Glutamatergic neuron (in vitro differentiated cells): ENCODE results near the gene SPAG5. TPM values are rescaled to one million over a fixed set of nuclear protein-coding genes. Genes with fewer than 3 reads are reported as not detected.
A peak's percentile ranks its signal among the peaks of the same experiment; 100 is the strongest.

ENCODE experiments used
- DNase-seq: peaks from one replicate; pipeline ENCODE4 v3.0.0; 2022
- H3K27ac Mint-ChIP-seq: one replicate; pipeline ENCODE4 v1.8.0; 2020; ENCODE audit warnings: mild to moderate bottlenecking, mixed read lengths, inconsistent platforms; ENCODE audit not compliant: unreplicated experiment
- H3K27me3 Mint-ChIP-seq: one replicate; pipeline ENCODE4 v1.8.0; 2020; ENCODE audit warnings: mild to moderate bottlenecking, moderate library complexity, mixed read lengths, inconsistent platforms; ENCODE audit not compliant: unreplicated experiment
- H3K36me3 Mint-ChIP-seq: one replicate; pipeline ENCODE4 v1.8.0; 2020; ENCODE audit warnings: mild to moderate bottlenecking, mixed read lengths, inconsistent platforms; ENCODE audit not compliant: unreplicated experiment
- H3K4me1 Mint-ChIP-seq: one replicate; pipeline ENCODE4 v1.8.0; 2020; ENCODE audit warnings: mild to moderate bottlenecking, low read depth, mixed read lengths, inconsistent platforms; ENCODE audit not compliant: unreplicated experiment
- H3K4me3 Mint-ChIP-seq: one replicate; pipeline ENCODE4 v1.8.0; 2020; ENCODE audit warnings: mild to moderate bottlenecking, mixed read lengths, inconsistent platforms; ENCODE audit not compliant: unreplicated experiment
- H3K9me3 Mint-ChIP-seq: one replicate; pipeline ENCODE4 v1.8.0; 2020; ENCODE audit warnings: mild to moderate bottlenecking, moderate library complexity, mixed read lengths, inconsistent platforms; ENCODE audit not compliant: unreplicated experiment
- total RNA-seq: library from RNA; stranded (reverse); fragmentation: NEBNext Ultra II Directional; extraction: Animal tissue kit (Norgen Biotek cat#: 25700); gene quantifications from one replicate; pipeline ENCODE4 v1.2.1, GENCODE V29; 2021; ENCODE audit not compliant: unreplicated experiment
- TF ChIP-seq, protein P1 (sequence below): fragments of 200-600 bp; sonication (generic); IDR thresholded peaks from one replicate; pipeline ENCODE4 v1.5.0; 2021; ENCODE audit not compliant: partially characterized antibody, unreplicated experiment

Gene SPAG5
- total RNA-seq, 1 donor from 2014 or later, result 31.5 TPM

- H3K4me3 Mint-ChIP-seq, result peak overlapping the region; percentile 94
- no peaks in the 10 kb centered on the region for H3K36me3 Mint-ChIP-seq
- DNase-seq, result no peak
- no peaks in the 10 kb centered on the region for H3K27me3 Mint-ChIP-seq
- H3K9me3 Mint-ChIP-seq, result peaks cover 3% of the 10 kb centered on the region
- TF ChIP-seq, protein P1, sequence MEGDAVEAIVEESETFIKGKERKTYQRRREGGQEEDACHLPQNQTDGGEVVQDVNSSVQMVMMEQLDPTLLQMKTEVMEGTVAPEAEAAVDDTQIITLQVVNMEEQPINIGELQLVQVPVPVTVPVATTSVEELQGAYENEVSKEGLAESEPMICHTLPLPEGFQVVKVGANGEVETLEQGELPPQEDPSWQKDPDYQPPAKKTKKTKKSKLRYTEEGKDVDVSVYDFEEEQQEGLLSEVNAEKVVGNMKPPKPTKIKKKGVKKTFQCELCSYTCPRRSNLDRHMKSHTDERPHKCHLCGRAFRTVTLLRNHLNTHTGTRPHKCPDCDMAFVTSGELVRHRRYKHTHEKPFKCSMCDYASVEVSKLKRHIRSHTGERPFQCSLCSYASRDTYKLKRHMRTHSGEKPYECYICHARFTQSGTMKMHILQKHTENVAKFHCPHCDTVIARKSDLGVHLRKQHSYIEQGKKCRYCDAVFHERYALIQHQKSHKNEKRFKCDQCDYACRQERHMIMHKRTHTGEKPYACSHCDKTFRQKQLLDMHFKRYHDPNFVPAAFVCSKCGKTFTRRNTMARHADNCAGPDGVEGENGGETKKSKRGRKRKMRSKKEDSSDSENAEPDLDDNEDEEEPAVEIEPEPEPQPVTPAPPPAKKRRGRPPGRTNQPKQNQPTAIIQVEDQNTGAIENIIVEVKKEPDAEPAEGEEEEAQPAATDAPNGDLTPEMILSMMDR, result no peak
- peaks cover 9% of the 10 kb centered on the region for H3K4me1 Mint-ChIP-seq
- H3K27ac Mint-ChIP-seq, result peak overlapping the region; percentile 85
Measured at GRCh38 chr17:28598389-28598788, 436 bp downstream of the SPAG5 start.

GRCh38 chr17:28597606-28598383 is 1.0 kb downstream of the SPAG5 start:
- peaks cover 3% of the 10 kb centered on the region for H3K9me3 Mint-ChIP-seq

GRCh38 chr17:28592260-28592659 is 6.6 kb downstream of the SPAG5 start:
- Mint-ChIP-seq H3K9me3 (no peaks in the 10 kb centered on the region), H3K27ac (no peak overlapping the region), H3K36me3 (no peaks in the 10 kb centered on the region)

More at GRCh38 chr17:28597606-28598383, 1.0 kb downstream of the SPAG5 start:
- H3K4me3 Mint-ChIP-seq, result peak overlapping the region; percentile 94
- no peak for DNase-seq
- TF ChIP-seq, protein P1, result no peak
- peaks cover 8% of the 10 kb centered on the region for H3K4me1 Mint-ChIP-seq
- no peaks in the 10 kb centered on the region for H3K36me3 Mint-ChIP-seq
- H3K27me3 Mint-ChIP-seq, result no peaks in the 10 kb centered on the region
- peak overlapping the region; percentile 85 for H3K27ac Mint-ChIP-seq

GRCh38 chr17:28585851-28586250 is 13.0 kb downstream of the SPAG5 start:
- no peak for DNase-seq
- H3K4me3 Mint-ChIP-seq, result no peak overlapping the region
- H3K36me3 Mint-ChIP-seq, result no peaks in the 10 kb centered on the region
- no peaks in the 10 kb centered on the region for H3K27me3 Mint-ChIP-seq
- TF ChIP-seq, protein P1, result no peak
- no peaks in the 10 kb centered on the region for H3K4me1 Mint-ChIP-seq
- H3K9me3 Mint-ChIP-seq, result no peaks in the 10 kb centered on the region
- H3K27ac Mint-ChIP-seq, result no peak overlapping the region

More at GRCh38 chr17:28592260-28592659, 6.6 kb downstream of the SPAG5 start:
- TF ChIP-seq, protein P1, result no peak
- Mint-ChIP-seq H3K4me3 (no peak overlapping the region), H3K27me3 (no peaks in the 10 kb centered on the region), H3K4me1 (no peaks in the 10 kb centered on the region)
- DNase-seq, result no peak

GRCh38 chr17:28584434-28584833 is 14.4 kb downstream of the SPAG5 start:
- H3K4me1 Mint-ChIP-seq, result no peaks in the 10 kb centered on the region

More at GRCh38 chr17:28584434-28584833, 14.4 kb downstream of the SPAG5 start:
- no peak for DNase-seq
- H3K9me3 Mint-ChIP-seq, result no peaks in the 10 kb centered on the region
- TF ChIP-seq, protein P1, result no peak
- no peaks in the 10 kb centered on the region for H3K27me3 Mint-ChIP-seq
- H3K36me3 Mint-ChIP-seq, result no peaks in the 10 kb centered on the region
- no peak overlapping the region for H3K27ac Mint-ChIP-seq
- no peak overlapping the region for H3K4me3 Mint-ChIP-seq
